Heart left ventricle (tissue), 16 donors: ENCODE measurements around the gene MATR3. TPM values are rescaled to one million over a fixed set of nuclear protein-coding genes. Genes with fewer than 3 reads are reported as not detected.

Experiments
- ATAC-seq, 4 donors: fragments of 200-7000 bp; cut with Tn5 transposase; one replicate each; pipeline ENCODE4 v1.9.1; 2020 to 2022; ENCODE audit warnings: moderate library complexity in 4 of 4, mild to moderate bottlenecking in 3 of 4, moderate number of reproducible peaks in 1 of 4
- DNase-seq, 5 donors: peaks; one replicate each; pipeline ENCODE4 v3.0.0-alpha.2; 2020
- H3K27ac ChIP-seq, 12 donors: fragments of 200-600 bp; sonication (generic) in 4 of 12; one replicate each; pipeline versions ENCODE4 v1.5.0 to v1.8.0; 2016 to 2022; ENCODE audit warnings: mild to moderate bottlenecking in 2 of 12
- H3K27me3 ChIP-seq, 9 donors: fragments of 200-600 bp; sonication (generic) in 2 of 9; one replicate each; pipeline versions ENCODE4 v1.5.1 to v1.8.0; 2016 to 2022; ENCODE audit warnings: mild to moderate bottlenecking in 3 of 9
- H3K36me3 ChIP-seq, 9 donors: fragments of 200-600 bp; sonication (generic) in 2 of 9; one replicate each; pipeline versions ENCODE4 v1.5.0 to v1.8.0; 2018 to 2022; ENCODE audit warnings: mild to moderate bottlenecking in 2 of 9
- H3K4me1 ChIP-seq, 12 donors: fragments of 200-600 bp; sonication (generic) in 4 of 12; one replicate each; pipeline versions ENCODE4 v1.5.0 to v1.8.0; 2016 to 2022; ENCODE audit warnings: mild to moderate bottlenecking in 3 of 12
- H3K4me3 ChIP-seq, 12 donors: fragments of 200-600 bp; sonication (generic) in 4 of 12; one replicate each; pipeline versions ENCODE4 v1.5.0 to v1.8.0; 2017 to 2022; ENCODE audit warnings: mild to moderate bottlenecking in 9 of 12, moderate library complexity in 4 of 12
- H3K9me3 ChIP-seq, 12 donors: fragments of 200-600 bp; sonication (generic) in 4 of 12; one replicate each; pipeline versions ENCODE4 v1.5.0 to v1.8.0; 2016 to 2022; ENCODE audit warnings: mild to moderate bottlenecking in 1 of 12
- CTCF ChIP-seq, 12 donors: fragments of 200-600 bp; sonication (generic) in 4 of 12; IDR thresholded peaks; one replicate each; pipeline versions ENCODE4 v1.5.0 to v1.8.0; 2018 to 2022; ENCODE audit warnings: antibody characterized with exemption in 12 of 12, mild to moderate bottlenecking in 5 of 12
- POLR2A ChIP-seq, 2 donors: fragments of 450-650 bp; IDR thresholded peaks; one replicate each; pipeline ENCODE4 v1.6.1; 2017; ENCODE audit warnings: antibody characterized with exemption in 2 of 2, mild to moderate bottlenecking in 2 of 2, moderate library complexity in 2 of 2
- WGBS, 4 donors: extraction: QIAGEN DNeasy Blood & Tissue Kit in 2 of 4; methylation state at CpG; one replicate each; pipeline versions ENCODE4 v1.1.5 to v1.1.7; 2013 to 2018; 5-methylcytosine and 5-hydroxymethylcytosine counted together
- intact Hi-C, 10 donors: fragments of 100-400 bp; cut with DNase I; formaldehyde crosslinking; loops; one replicate each; pipeline versions ENCODE4 v1.11.1 to v1.14.2; 2022
- polyA plus RNA-seq, 2 donors: library from polyadenylated mRNA; stranded (reverse); fragments of 200-250 nt; gene quantifications; one replicate each; pipeline ENCODE4 v1.2.3, GENCODE V29; 2013
- total RNA-seq, 9 donors: library from RNA; depleted of rRNA in 2 of 9; stranded (reverse); fragments of >200 nt in 2 of 9; fragmentation: NEBNext Ultra II Directional in 3 of 9; extraction: Animal tissue kit (Norgen Biotek cat#: 25700) in 3 of 9; gene quantifications; one replicate each; pipeline versions ENCODE4 v1.1.0 to v1.2.4, GENCODE V29; 2016 to 2023
- donor health status: ischemic (EF 13 %, LVEDD 7.1; RV severe dilation, severe dysfunction).
- donor health status: healthy with polysubstance abuse.
- donor health status: DM: no; HTN: yes; CAD: no.
- donor health status: DM: no; HTN: no; CAD: no.
- donor health status: ischemic (EF 25% LVEDD 6.9; RV normal size, moderate dysfunction).
- donor health status: ischemic (EF 25% LVEDD 5.7; RV mildly dilated, moderate dysfunction).
- donor health status: healthy.
- donor health status: DM: yes; HTN: yes; CAD: no.
- donor health status: ischemic (EF 35%, LVEDD 5.7; RV mildly dilated, moderate dysfunction).
- donor health status: nonischemic (EF 11% LVEDD 7.7; RV severe dilation, severe dysfunction).
- donor health status: DM: yes; HTN: yes; CAD: no.
- donor health status: PGD.
- donor health status: ischemic (EF 29% LVEDD 5.4; RV normal size, mild dysfunction).
- donor health status: nonischemic (EF 23%, LVEDD 6.1; RV moderate dilation, normal function).

MATR3 gene
- total and polyA plus RNA-seq, 11 donors, result 97.2 to 208 (median 138) TPM

GRCh38 chr5:139263946-139264345, 29.6 kb upstream of the MATR3 start:
- Histone ChIP-seq H3K9me3 (no peaks in the 10 kb centered on the region), H3K36me3 (no peaks in the 10 kb centered on the region), H3K27me3 (no peaks in the 10 kb centered on the region), H3K4me1 (peaks cover 0 to 31% (median 19%) of the 10 kb centered on the region in 12 donors), H3K4me3 (no peak overlapping the region), H3K27ac (no peak overlapping the region)
- TF ChIP-seq CTCF (IDR thresholded peaks at IDR 0.05) (no peak), POLR2A (IDR thresholded peaks at IDR 0.05) (no peak)
- no peak for DNase-seq
- WGBS, 4 donors, result 85 to 97% (median 94%) methylated on average over 3 of the region's 3 CpGs
- no peak for ATAC-seq
- intact Hi-C loops, result loop anchor here (2.0 to 10.0 kb wide), 19 partner anchors 169 to 689 kb away; partner anchors contain the start of genes HSPA9 (in 4 of the 10) and CTNNA1 (in 2 of the 10)

- 49 to 59% (median 52%) methylated on average over 2 of the region's 2 CpGs for WGBS, 4 donors
- no peak overlapping the region for H3K4me3 ChIP-seq
- DNase-seq, result no peak
- no peaks in the 10 kb centered on the region for H3K27me3 ChIP-seq
- peaks cover 0 to 35% (median 21%) of the 10 kb centered on the region in 12 donors for H3K4me1 ChIP-seq
- H3K27ac ChIP-seq, result no peak overlapping the region
- no peaks in the 10 kb centered on the region for H3K36me3 ChIP-seq
- no peaks in the 10 kb centered on the region for H3K9me3 ChIP-seq
- ATAC-seq, result no peak
- TF ChIP-seq CTCF (IDR thresholded peaks at IDR 0.05) (no peak), POLR2A (IDR thresholded peaks at IDR 0.05) (no peak)
- intact Hi-C loops, result loop anchor here in 6 of 10 donors (5.0 to 10.0 kb wide), 6 partner anchors 170 to 690 kb away; partner anchors contain the start of gene HSPA9 (in 1 of the 6)
Measured at GRCh38 chr5:139265001-139265400, 28.5 kb upstream of the MATR3 start.

GRCh38 chr5:139266236-139266635, 27.3 kb upstream of the MATR3 start:
- Histone ChIP-seq H3K4me1 (peaks cover 0 to 41% (median 21%) of the 10 kb centered on the region in 12 donors), H3K27ac (no peak overlapping the region), H3K4me3 (no peak overlapping the region), H3K27me3 (no peaks in the 10 kb centered on the region), H3K9me3 (no peaks in the 10 kb centered on the region), H3K36me3 (no peaks in the 10 kb centered on the region)
- TF ChIP-seq POLR2A (IDR thresholded peaks at IDR 0.05) (no peak), CTCF (IDR thresholded peaks at IDR 0.05) (no peak)
- intact Hi-C loops, result loop anchor here in 6 of 10 donors (5.0 to 10.0 kb wide), 6 partner anchors 171 to 691 kb away; partner anchors contain the start of gene HSPA9 (in 1 of the 6)
- 64 to 75% (median 70%) methylated on average over 11 of the region's 11 CpGs for WGBS, 4 donors
- DNase-seq (no peak), ATAC-seq (no peak)

GRCh38 chr5:139267481-139267880, 26.1 kb upstream of the MATR3 start:
- no peak overlapping the region for H3K4me3 ChIP-seq
- no peak for ATAC-seq
- DNase-seq, result no peak
- WGBS, 4 donors, result 92 to 94% (median 93%) methylated on average over 2 of the region's 2 CpGs
- no peak for TF ChIP-seq CTCF (IDR thresholded peaks at IDR 0.05)
- no peaks in the 10 kb centered on the region for H3K27me3 ChIP-seq
- no peaks in the 10 kb centered on the region for H3K36me3 ChIP-seq
- peak overlapping the region in 10 of 12 donors; percentile 65 to 79 (median 72) for H3K27ac ChIP-seq
- H3K4me1 ChIP-seq, result peaks cover 0 to 48% (median 18%) of the 10 kb centered on the region in 12 donors
- intact Hi-C loops, result loop anchor here in 6 of 10 donors (5.0 to 10.0 kb wide), 6 partner anchors 173 to 693 kb away; partner anchors contain the start of gene HSPA9 (in 1 of the 6)
- no peaks in the 10 kb centered on the region for H3K9me3 ChIP-seq
